CD4-positive, alpha-beta T cell treated with Interleukin-17A for 1 hour (primary cell): ENCODE results near the gene AS3MT.
"Not testable (repeated sequence)": the region's sequence is repeated elsewhere in the genome, so short reads cannot be mapped to it uniquely, and the experiment has no call there.

Experiments
- DNase-seq: peaks from one replicate; pipeline ENCODE4 v3.0.0-alpha.2; 2020

AS3MT gene

GRCh38 chr10:102923601-102924000 is 54.3 kb downstream of the AS3MT start:
- DNase-seq, result no peak

DNA sequence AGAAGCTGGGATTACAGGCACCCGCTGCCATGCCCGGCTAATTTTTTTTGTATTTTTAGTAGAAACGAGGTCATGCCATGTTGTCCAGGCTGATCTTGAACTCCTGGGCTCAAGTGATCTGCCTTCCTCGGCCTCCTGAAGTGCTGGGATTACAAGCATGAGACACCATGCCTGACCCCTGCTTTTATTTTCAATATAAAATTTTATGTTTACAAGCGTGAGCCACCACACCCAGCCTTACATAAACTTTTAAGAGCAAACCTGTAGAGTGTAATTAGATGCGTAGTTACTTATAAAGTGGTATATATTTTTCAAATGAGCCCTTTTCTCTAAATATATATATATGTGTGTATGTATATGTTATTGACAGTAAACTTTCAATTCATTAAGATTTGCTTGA is 57.6 kb downstream of the AS3MT start:
- DNase-seq, result no peak

- no peak for DNase-seq
These were observed 58.2 kb downstream of the AS3MT start for GRCh38 chr10:102927311-102928010.

- DNase-seq, result not testable (repeated sequence)
These were observed 59.2 kb downstream of the AS3MT start for GRCh38 chr10:102928442-102928841.

- no peak for DNase-seq
These were observed 61.5 kb downstream of the AS3MT start for GRCh38 chr10:102930720-102931119.

- no peak for DNase-seq
These were observed 62.4 kb downstream of the AS3MT start for GRCh38 chr10:102931643-102932042.

- no peak for DNase-seq
These were observed 66.2 kb downstream of the AS3MT start for GRCh38 chr10:102935505-102935904.

GRCh38 chr10:102935939-102936605 is 66.8 kb downstream of the AS3MT start:
- no peak for DNase-seq

GRCh38 chr10:102941401-102941800 is 72.1 kb downstream of the AS3MT start:
- no peak for DNase-seq

GRCh38 chr10:102945449-102945848 is 76.2 kb downstream of the AS3MT start:
- DNase-seq, result no peak

GRCh38 chr10:102945962-102946361 is 76.7 kb downstream of the AS3MT start:
- DNase-seq, result no peak

GRCh38 chr10:102946992-102947391 is 77.7 kb downstream of the AS3MT start:
- DNase-seq, result no peak

DNA sequence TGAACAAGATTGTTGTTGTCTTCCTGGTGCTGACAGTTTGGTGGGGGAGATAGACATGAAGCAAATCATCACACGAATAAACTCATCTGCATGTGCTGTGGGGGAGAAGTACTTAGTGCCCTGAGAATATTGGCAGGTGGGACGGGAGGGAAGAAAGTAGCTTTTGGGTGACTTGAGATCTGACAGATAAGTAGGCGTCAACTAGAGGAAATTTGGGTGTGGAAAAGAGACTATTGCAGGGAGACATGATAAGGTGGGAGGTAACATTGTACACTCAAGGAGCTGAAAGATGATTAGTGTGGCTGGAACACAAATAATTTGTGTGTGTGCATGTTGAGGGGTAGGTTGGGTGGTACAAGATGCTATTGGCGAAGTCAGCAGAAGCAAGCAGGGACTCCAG is 78.9 kb downstream of the AS3MT start:
- no peak for DNase-seq

DNA sequence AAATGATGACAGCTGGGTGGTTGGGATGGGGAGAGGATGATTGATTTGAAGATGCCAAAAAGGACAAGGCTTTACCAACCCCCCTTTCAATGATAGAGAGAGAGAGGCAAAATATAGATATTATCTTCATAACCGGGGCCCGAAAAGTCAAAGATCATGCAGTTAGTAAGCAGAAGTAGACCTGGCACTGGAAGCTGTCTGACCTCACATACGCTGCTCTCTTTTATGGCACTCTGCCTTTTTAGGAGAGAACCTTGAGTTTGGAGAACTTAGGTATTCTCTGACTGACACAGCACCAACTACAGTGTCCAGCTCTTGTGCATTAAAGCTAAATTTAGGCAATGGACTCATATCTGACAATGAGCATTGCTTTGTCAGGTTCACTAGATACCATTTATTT is 79.5 kb downstream of the AS3MT start:
- no peak for DNase-seq

DNA sequence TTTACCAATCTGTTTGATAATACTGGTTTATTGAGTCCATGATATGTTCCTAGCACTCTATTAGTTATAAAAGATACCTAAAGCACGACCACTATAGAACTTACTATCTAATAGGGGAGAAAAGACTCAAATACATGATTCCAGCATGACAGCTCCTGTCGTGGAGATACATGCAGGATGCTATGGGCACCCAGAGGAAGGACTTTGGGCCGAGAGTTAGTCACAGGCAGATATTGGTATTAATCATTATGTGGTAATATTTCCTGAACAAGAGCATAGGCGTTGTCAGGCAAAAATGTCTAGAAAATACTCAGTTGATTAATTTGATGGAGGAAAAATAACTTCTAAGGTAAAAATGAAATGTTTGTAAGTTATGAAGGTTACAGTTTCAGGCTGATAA is 80.6 kb downstream of the AS3MT start:
- no peak for DNase-seq

- no peak for DNase-seq
These were observed 82.0 kb downstream of the AS3MT start for GRCh38 chr10:102951316-102951715.
